ENCODE results near the gene MAGEF1.

DNA sequence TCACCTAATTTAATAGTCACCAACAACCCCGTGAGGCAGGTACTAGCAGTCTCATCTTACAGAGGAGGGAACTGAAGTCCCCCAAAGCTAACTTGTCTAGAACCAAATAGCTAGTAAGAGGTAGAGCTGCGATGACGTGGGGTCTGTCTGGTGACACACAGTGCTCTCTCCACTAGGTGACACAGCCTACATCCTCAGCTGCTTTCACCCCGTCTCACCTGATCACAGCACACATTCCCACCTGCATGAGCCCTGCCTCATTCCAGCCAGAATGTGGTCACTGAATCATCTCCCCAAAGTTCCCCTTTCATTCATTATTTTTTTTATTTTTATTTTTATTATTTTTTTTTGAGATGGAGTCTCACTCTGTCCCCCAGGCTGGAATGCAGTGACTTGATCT, 21.3 kb upstream of the MAGEF1 start:
- no peak for TF ChIP-seq POLR2A (IDR thresholded peaks at IDR 0.05)
- TF ChIP-seq, protein P1, sequence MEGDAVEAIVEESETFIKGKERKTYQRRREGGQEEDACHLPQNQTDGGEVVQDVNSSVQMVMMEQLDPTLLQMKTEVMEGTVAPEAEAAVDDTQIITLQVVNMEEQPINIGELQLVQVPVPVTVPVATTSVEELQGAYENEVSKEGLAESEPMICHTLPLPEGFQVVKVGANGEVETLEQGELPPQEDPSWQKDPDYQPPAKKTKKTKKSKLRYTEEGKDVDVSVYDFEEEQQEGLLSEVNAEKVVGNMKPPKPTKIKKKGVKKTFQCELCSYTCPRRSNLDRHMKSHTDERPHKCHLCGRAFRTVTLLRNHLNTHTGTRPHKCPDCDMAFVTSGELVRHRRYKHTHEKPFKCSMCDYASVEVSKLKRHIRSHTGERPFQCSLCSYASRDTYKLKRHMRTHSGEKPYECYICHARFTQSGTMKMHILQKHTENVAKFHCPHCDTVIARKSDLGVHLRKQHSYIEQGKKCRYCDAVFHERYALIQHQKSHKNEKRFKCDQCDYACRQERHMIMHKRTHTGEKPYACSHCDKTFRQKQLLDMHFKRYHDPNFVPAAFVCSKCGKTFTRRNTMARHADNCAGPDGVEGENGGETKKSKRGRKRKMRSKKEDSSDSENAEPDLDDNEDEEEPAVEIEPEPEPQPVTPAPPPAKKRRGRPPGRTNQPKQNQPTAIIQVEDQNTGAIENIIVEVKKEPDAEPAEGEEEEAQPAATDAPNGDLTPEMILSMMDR (IDR thresholded peaks at IDR 0.05): no peak
- TF ChIP-seq EP300 (IDR thresholded peaks at IDR 0.05): no peak
